HL-60 (cell line): Measurements from ENCODE around the gene BARX1.

Source experiments
- REST ChIP-seq: IDR thresholded peaks from 2 replicates; pipeline ENCODE4 v1.6.1; 2012; ENCODE audit warnings: low read depth; ENCODE audit not compliant: insufficient replicate concordance
- TF ChIP-seq, protein P1 (sequence below): IDR thresholded peaks from one replicate; pipeline ENCODE4 v1.5.1; 2011; ENCODE audit warnings: low read length, control low read depth, inconsistent platforms; ENCODE audit not compliant: insufficient read depth

GRCh38 chr9:93976973-93977372, 21.8 kb upstream of the BARX1 start:
- TF ChIP-seq, protein P1, sequence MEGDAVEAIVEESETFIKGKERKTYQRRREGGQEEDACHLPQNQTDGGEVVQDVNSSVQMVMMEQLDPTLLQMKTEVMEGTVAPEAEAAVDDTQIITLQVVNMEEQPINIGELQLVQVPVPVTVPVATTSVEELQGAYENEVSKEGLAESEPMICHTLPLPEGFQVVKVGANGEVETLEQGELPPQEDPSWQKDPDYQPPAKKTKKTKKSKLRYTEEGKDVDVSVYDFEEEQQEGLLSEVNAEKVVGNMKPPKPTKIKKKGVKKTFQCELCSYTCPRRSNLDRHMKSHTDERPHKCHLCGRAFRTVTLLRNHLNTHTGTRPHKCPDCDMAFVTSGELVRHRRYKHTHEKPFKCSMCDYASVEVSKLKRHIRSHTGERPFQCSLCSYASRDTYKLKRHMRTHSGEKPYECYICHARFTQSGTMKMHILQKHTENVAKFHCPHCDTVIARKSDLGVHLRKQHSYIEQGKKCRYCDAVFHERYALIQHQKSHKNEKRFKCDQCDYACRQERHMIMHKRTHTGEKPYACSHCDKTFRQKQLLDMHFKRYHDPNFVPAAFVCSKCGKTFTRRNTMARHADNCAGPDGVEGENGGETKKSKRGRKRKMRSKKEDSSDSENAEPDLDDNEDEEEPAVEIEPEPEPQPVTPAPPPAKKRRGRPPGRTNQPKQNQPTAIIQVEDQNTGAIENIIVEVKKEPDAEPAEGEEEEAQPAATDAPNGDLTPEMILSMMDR: no peak
- no peak for TF ChIP-seq REST
